Activated T-cell treated with anti-CD3 and anti-CD28 coated beads, Interleukin-2, amount 50 U/mL, for 1 hour (primary cell): ENCODE measurements around the gene PDE1A.

ENCODE experiments used
- DNase-seq: peaks from one replicate; pipeline ENCODE4 v3.0.0-alpha.2; 2020

The PDE1A gene

DNA sequence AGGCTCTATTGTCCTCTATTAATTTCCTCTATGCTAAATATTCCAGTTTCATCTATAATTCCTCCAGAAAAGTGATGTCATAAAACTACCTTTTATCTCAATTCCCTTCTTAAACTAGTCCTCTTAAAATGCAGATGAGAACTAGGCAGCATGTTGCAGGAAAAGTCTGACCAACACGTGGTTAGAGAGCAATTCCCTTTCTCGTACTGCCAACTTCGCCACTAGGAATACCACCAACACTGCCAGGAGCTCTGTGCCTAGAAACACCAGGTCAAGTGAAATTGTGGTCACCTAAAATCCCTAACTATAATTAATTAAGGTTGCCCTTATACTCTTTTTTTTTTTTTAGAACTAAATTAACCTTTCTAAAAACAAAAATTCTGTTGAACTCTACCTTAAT is 313.5 kb downstream of the PDE1A start:
- DNase-seq = no peak

DNA sequence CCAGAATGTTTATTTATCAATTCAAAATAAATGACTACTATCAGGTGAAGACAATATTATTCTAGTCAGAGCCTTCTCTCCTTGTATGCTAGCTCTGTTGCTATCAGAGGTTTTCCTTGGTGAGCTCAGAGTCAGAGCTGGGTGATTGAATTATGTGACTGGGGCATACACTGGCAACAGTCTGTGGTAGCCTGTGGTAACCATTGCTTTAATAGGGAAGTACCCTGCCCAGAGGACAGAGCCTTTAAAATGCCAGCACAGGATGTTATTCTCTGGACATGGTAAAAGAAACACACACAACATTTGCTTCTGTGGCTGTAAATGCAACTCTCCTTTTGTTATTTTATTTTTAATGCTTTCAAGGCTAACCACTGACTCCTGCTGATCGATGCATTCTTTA is 316.5 kb downstream of the PDE1A start:
- DNase-seq = no peak

DNA sequence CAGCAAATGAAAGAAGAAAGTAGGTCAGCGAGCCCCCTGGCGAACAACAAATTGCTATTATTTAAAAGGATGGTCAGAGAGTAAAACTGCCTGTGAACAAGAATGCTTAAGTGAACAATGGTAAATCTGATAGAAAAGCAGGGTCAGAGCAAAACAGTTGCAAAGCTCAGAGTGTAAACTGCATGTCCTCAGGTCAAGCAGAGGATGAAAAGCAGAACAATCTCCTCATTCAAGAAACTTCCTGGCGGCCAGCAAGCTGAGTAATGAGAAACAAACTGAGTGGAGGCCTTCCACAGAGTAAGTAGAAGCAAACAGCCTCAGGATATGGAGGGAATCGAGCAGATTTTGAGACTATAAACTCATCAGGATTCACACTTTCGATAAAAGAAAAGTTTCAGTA is 323.3 kb downstream of the PDE1A start:
- DNase-seq = no peak

DNA sequence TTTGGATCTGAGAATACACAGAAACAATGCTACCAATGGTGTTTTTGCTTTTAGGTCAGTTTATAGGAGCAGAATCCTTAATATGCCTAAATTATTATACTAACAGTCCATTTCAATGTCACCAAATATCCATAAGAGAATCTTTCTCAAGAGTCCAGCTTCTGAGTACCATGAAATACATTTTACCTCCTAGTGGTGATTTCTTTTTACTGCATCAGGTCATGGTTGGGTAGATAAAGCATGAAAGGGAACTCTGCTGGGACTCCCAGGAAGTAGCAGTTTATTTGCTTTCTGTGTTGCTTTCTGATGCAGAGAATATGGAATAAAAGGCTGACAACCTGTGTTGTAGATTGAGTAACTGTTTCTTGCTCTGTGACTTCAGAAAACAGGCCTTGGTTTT is 325.6 kb downstream of the PDE1A start:
- no peak for DNase-seq

DNA sequence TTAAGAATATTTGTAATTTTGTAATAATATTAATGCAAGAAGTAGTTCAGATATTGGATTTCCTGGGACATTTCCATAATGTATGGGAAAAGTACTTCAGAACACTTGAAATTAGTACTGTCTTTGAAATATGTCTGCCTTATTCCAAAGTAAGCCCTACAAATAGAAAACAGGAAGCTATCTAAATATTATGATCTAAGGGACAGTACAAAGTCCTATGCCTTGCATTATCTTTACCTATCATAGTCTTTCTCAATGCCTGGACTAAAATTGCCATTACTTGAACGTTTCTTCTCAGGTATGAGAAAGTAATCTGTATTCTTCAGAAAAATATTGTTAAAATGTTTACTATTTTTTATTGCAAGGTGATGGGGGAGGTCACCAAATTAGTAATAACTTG is 328.2 kb downstream of the PDE1A start:
- no peak for DNase-seq

DNA sequence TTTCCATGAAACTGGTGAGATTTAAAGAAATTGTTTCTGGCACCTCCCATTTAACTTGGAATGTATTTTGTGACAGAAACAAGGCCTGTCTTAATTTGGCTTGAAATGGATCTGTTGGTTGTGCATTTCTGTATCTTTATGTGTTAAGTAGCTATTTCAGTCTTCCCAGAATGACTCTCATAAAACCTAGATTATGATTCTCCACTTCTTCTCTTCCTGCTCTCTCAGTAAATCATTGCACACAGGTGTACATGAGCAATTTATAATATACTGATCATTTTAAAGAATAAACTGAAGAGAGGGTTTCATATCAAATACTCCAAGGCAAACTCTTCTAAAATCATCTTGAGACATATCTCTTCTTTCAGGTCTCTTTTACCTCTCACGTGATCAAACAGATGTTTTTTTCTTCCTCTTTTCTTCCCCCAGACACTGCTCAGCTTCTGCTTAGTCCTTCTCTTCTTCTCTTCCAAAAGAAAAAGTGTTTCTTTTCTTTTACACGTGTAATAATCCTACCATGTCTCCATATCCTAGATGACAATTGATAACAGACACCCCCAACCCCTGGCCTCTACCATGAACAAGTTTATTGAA is 329.2 kb downstream of the PDE1A start:
- DNase-seq = no peak

DNA sequence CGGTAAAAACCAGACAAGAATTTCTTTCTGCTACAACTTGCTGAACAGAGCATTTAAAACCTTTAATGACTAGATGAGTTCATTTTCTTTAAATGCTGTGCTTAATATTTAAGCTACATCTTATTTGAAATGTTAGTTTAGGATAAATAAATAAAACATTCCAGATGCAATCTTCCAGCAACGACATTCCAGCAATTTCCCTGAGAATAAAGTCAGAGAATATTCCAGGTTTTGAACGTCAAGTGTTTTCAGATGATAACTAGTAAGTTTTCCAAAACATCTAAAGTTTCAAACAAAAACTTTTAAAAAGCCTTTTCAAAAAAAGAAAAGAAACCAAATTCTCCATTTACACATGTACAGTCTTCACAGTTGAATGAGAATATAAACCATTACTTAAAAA is 336.4 kb downstream of the PDE1A start:
- DNase-seq = no peak
